Epithelial cell of proximal tubule (primary cell): ENCODE data around the gene AFG1L. TPM values are rescaled to one million over a fixed set of nuclear protein-coding genes. Genes with fewer than 3 reads are reported as not detected.

ENCODE experiments used
- DNase-seq: peaks from one replicate; pipeline ENCODE4 v3.0.0-alpha.2; 2011; ENCODE audit warnings: low read depth
- H3K4me3 ChIP-seq: 2 replicates; pipeline ENCODE4 v1.5.1; 2011; ENCODE audit warnings: low read depth, mild to moderate bottlenecking, low read length
- CTCF ChIP-seq: conservative IDR thresholded peaks from 2 replicates; pipeline ENCODE4 v1.5.1; 2012; ENCODE audit warnings: low read depth, mild to moderate bottlenecking, low read length
- total RNA-seq: library from RNA; depleted of rRNA; stranded (reverse); fragments of >200 nt; gene quantifications from 2 replicates; pipeline ENCODE4 v1.2.3, GENCODE V29; 2015

Gene AFG1L
- total RNA-seq, 1 donor from 2014 or later = 1.8 TPM

DNA sequence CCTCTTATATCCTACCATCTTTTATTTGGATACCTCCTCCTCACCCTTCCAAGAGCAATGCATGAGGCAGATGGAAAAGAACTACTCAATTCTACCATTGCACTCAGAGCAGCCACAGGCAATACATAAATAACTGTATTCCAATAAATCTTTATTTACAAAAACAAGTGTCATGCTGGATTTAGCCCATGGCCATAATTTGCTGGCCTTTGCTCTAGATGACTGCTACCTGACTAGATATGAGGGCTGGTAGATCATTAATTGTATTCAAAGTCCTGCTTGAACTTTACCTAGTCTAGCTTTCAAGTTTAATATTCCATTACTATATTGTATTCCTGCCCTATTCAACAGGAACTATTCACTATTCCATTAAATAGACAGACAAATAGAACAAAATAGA is 37.1 kb downstream of the AFG1L start:
- no peak overlapping the region for H3K4me3 ChIP-seq
- no peak for TF ChIP-seq CTCF
- DNase-seq = no peak

DNA sequence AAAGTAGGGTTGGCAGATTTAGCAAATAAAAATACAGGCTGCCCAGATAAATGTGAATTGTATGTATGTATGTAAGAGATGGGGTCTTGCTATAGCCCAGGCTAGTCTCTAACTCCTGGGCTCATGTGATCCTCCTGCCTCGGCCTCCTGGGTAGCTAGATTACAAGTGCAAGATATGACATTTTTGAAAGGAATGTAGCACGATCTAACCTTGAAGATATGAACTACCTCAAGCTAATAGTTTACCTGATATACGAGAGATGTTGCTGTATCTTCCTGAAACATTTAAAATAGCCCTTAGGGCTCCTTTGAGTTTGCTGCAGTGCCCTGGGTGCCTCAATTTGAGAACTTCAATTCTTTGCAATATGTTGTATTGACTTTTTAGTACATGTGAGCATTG is 42.1 kb downstream of the AFG1L start:
- H3K4me3 ChIP-seq = no peak overlapping the region
- no peak for TF ChIP-seq CTCF
- no peak for DNase-seq

GRCh38 chr6:108337721-108338120 is 42.9 kb downstream of the AFG1L start:
- TF ChIP-seq CTCF = no peak

GRCh38 chr6:108341372-108341771 is 46.5 kb downstream of the AFG1L start:
- H3K4me3 ChIP-seq = no peak overlapping the region
- no peak for DNase-seq
- no peak for TF ChIP-seq CTCF

More at GRCh38 chr6:108337721-108338120, 42.9 kb downstream of the AFG1L start:
- DNase-seq = no peak
- no peak overlapping the region for H3K4me3 ChIP-seq

GRCh38 chr6:108343894-108344293 is 49.0 kb downstream of the AFG1L start:
- no peak overlapping the region for H3K4me3 ChIP-seq
- TF ChIP-seq CTCF = no peak
- no peak for DNase-seq

DNA sequence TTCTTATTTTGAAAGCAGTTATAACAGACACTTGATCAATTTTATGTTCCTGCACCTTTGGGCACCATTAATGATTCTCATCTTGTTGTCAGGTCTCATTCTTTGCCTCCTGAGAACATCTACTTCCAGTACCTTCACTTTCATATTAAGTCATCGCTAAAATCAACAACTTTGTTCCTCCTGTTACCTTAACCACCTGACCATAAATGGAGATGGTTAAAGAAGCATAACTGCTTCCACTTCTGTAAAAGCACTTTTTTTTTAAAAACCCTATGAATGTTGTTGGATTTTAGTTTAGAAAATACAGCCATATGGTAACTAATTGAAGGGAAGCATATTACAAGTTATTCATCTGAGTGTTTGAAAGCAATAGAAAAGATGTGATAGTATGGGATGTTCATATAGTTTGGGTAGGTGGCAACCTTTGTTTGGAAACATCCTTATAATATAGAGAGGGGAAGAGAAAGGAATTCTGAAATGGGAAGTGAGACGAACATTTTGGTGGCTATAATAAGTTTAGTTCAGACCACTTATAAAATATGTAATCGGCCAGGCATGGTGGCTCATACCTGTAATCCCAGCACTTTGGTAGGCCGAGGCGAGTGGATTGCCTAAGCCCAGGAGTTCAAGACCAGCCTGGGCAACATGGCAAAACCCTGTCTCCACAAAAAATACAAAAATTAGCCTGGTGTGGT is 53.9 kb downstream of the AFG1L start:
- no peak for TF ChIP-seq CTCF
- no peak for DNase-seq
- no peak overlapping the region for H3K4me3 ChIP-seq

DNA sequence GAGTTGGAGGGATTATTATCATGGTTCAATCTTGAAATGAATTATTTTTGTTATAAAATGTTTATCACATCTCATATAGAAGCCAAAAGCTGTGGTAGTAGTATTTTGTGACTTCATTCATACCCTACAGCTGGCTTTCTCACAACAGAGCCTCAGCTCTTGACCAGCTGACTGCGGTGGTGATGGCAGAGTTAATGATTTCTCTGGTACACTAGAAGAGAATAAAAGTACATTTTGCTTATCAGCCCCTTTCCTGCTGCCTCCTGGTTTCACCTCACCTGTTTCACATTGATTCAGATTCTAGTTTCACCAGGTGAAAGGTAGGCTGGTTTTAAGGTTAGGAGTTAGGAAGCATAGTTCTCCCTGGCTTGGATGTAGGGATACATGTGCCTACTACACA is 55.7 kb downstream of the AFG1L start:
- TF ChIP-seq CTCF = no peak
- DNase-seq = no peak
- H3K4me3 ChIP-seq = no peak overlapping the region
